ENCODE results near the gene DRD4.

DNA sequence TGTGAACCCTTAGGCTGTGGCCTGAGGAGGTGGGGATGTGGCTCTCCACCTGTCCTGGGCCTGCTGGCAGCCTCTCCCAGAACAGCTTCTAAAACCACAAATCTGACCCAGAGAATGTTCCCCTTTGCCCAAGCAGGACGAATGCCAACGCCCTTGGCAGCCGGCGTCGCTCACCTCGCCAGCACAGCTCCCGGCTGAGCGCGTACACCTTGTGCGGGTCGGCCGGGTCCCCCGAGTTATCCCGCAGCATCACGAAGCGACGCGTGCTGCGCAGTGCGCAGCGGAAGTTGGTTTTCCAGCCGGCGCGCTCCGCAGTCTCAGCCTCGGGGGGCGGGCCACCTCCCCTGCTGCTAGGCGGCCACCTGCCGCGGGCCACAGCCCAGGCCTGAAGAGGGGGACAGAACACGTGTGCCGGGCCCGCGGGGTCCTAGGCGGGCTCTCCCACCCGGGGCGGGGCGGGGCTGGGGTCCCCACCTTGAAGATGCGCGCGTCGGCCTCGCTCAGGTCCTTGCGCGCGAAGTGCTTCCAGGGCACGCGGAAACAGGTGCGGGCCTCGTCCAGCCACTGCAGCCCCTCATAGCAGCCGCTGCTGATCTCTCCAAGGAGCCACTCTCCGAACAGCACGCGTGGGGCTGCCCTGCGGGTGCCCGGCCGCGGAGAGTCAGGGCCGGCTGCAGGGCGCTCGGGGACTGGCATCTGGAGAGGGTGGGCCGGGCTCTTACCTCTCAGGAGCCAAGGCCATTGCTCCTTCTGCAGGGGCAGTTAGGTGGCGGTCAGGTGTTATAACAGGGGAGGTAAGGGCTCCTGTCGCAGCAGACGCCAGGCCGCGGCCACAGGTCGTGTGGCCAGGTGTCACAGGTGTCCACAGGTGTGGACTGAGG lies 22.2 kb upstream of the DRD4 start:
- no peak for TF ChIP-seq EZH2 (IDR thresholded peaks at IDR 0.05)
- TF ChIP-seq POLR2AphosphoS5 (IDR thresholded peaks at IDR 0.05; ENCODE audit: borderline replicate concordance, low read depth, low read length) = no peak
